Vagina (tissue), 2 donors: ENCODE results near the gene KCTD11. TPM values are rescaled to one million over a fixed set of nuclear protein-coding genes. Genes with fewer than 3 reads are reported as not detected.

Source experiments
- DNase-seq, 2 donors: peaks; one replicate each; pipeline ENCODE4 v3.0.0-alpha.2; 2017; ENCODE audit errors: extremely low spot score in 2 of 2
- H3K27ac ChIP-seq: fragments of 200-600 bp; sonication (generic); one replicate; pipeline ENCODE4 v1.5.1; 2019
- H3K27me3 ChIP-seq: fragments of 200-600 bp; sonication (generic); one replicate; pipeline ENCODE4 v1.5.1; 2019
- H3K36me3 ChIP-seq, 2 donors: fragments of 200-600 bp; sonication (generic); one replicate each; pipeline ENCODE4 v1.5.1; 2017 to 2019
- H3K4me1 ChIP-seq: fragments of 200-600 bp; sonication (generic); one replicate; pipeline ENCODE4 v1.5.1; 2019
- H3K4me3 ChIP-seq, 2 donors: fragments of 200-600 bp; sonication (generic); 1 replicate in 1 of 2; 2 replicates in 1 of 2; pipeline ENCODE4 v1.5.1; 2016 to 2019
- H3K9me3 ChIP-seq: fragments of 200-600 bp; sonication (generic); one replicate; pipeline ENCODE4 v1.5.1; 2019
- POLR2A ChIP-seq, 2 donors: fragments of 450-650 bp; IDR thresholded peaks; one replicate each; pipeline ENCODE4 v1.6.1; 2017; ENCODE audit warnings: antibody characterized with exemption in 2 of 2, mild to moderate bottlenecking in 2 of 2, moderate library complexity in 2 of 2
- POLR2AphosphoS5 ChIP-seq, 2 donors: sonication (generic); formaldehyde crosslinking; IDR thresholded peaks; one replicate each; pipeline ENCODE4 v1.9.0; 2017; ENCODE audit warnings: antibody characterized with exemption in 2 of 2, mild to moderate bottlenecking in 2 of 2, low read depth in 1 of 2; ENCODE audit not compliant: insufficient read depth in 1 of 2
- intact Hi-C: fragments of 100-400 bp; cut with DNase I; formaldehyde crosslinking; loops from one replicate; pipeline ENCODE4 v1.15.1; 2023
- total RNA-seq: library from RNA; depleted of rRNA; stranded (reverse); fragments of >200 nt; gene quantifications from one replicate; pipeline ENCODE4 v1.2.3, GENCODE V29; 2016
- TF ChIP-seq, protein P1 (sequence below), 3 experiments: fragments of 450-650 bp in 2 of 3; fragments of 200-600 bp in 1 of 3; sonication (generic) in 1 of 3; IDR thresholded peaks; one replicate each; pipeline ENCODE4 v1.5.1; 2017 to 2019; ENCODE audit warnings: antibody characterized with exemption in 3 of 3, mild to moderate bottlenecking in 2 of 3, moderate library complexity in 2 of 3

KCTD11 gene
- total RNA-seq, 1 donor from 2014 or later: 12.5 TPM

GRCh38 chr17:7327501-7327900 lies 24.5 kb upstream of the KCTD11 start:
- no peak overlapping the region for H3K27ac ChIP-seq
- H3K36me3 ChIP-seq: peaks cover 0 to 29% of the 10 kb centered on the region in 2 donors
- H3K27me3 ChIP-seq: no peaks in the 10 kb centered on the region
- H3K4me1 ChIP-seq: peaks cover 22% of the 10 kb centered on the region
- no peak for TF ChIP-seq POLR2AphosphoS5 (IDR thresholded peaks at IDR 0.05; ENCODE audit: insufficient read depth in 1 of 2, low read depth in 1 of 2)
- TF ChIP-seq, protein P1, sequence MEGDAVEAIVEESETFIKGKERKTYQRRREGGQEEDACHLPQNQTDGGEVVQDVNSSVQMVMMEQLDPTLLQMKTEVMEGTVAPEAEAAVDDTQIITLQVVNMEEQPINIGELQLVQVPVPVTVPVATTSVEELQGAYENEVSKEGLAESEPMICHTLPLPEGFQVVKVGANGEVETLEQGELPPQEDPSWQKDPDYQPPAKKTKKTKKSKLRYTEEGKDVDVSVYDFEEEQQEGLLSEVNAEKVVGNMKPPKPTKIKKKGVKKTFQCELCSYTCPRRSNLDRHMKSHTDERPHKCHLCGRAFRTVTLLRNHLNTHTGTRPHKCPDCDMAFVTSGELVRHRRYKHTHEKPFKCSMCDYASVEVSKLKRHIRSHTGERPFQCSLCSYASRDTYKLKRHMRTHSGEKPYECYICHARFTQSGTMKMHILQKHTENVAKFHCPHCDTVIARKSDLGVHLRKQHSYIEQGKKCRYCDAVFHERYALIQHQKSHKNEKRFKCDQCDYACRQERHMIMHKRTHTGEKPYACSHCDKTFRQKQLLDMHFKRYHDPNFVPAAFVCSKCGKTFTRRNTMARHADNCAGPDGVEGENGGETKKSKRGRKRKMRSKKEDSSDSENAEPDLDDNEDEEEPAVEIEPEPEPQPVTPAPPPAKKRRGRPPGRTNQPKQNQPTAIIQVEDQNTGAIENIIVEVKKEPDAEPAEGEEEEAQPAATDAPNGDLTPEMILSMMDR (IDR thresholded peaks at IDR 0.05): no peak
- no peak for TF ChIP-seq POLR2A (IDR thresholded peaks at IDR 0.05)
- intact Hi-C loops: no loop called here
- DNase-seq: no peak
- H3K9me3 ChIP-seq: no peaks in the 10 kb centered on the region
- no peak overlapping the region for H3K4me3 ChIP-seq

DNA sequence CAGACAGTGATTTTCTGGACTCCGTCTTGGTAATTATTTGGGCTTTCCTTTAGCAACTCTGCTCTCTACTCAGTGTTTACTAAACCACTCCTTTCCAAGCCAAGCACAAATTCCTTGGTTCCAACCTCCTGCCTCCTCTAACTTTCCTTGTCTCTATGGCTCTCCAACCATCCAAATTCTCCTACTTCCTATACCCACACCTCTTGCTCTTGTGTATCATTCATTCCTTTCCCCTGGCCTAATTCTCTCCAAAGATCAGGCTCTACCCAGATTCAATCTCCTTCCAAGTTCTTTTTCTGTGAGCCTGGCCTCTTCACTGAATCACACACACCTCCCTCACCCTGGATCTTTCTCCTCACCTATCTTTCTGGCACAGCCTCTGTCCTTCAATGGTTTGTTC lies 24.0 kb upstream of the KCTD11 start:
- no peaks in the 10 kb centered on the region for H3K9me3 ChIP-seq
- peaks cover 0 to 24% of the 10 kb centered on the region in 2 donors for H3K36me3 ChIP-seq
- no peak overlapping the region for H3K27ac ChIP-seq
- no peak for DNase-seq
- TF ChIP-seq, protein P1 (IDR thresholded peaks at IDR 0.05): no peak
- TF ChIP-seq POLR2AphosphoS5 (IDR thresholded peaks at IDR 0.05; ENCODE audit: insufficient read depth in 1 of 2, low read depth in 1 of 2) (no peak), POLR2A (IDR thresholded peaks at IDR 0.05) (no peak)
- intact Hi-C loops: no loop called here
- no peak overlapping the region for H3K4me3 ChIP-seq
- no peaks in the 10 kb centered on the region for H3K27me3 ChIP-seq
- peaks cover 22% of the 10 kb centered on the region for H3K4me1 ChIP-seq

DNA sequence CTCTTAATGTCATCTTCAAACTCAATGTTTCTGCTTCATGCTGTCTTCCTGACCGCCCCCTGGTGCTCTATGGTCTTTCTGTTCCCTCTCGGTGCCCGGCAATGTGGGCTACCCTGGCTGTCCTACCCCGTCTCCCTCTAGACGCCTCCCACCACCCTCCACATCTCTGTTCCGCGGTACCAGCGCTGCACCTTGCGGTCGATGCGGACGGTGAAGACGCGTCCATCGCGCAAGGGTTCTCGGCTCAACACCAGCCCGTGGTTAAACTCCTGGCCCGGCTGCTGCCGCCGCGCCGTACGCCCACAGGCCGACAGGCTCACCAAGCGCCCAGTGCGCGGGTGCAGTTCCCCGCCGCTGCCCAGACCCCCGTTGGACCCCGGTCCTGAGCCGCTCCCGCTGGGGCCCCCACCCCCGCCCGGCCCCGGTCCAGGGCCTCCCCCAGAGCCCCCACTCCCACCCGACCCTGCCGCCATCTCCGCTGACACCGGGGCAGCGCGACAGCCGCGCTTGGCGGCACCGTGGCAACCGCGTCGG lies 23.1 kb upstream of the KCTD11 start, which contains the start of gene NEURL4:
Gene NEURL4 (minus strand): TSS at position 496 of the 534 bp plus-strand sequence. CDS start 23 bp downstream, at position 473.
- no peaks in the 10 kb centered on the region for H3K27me3 ChIP-seq
- intact Hi-C loops: no loop called here
- peaks cover 0 to 15% of the 10 kb centered on the region in 2 donors for H3K36me3 ChIP-seq

GRCh38 chr17:7329374-7329996 lies 22.5 kb upstream of the KCTD11 start:
- DNase-seq: peak in 1 of 2 donors; percentile 99

More for the DNA sequence above, 23.1 kb upstream of the KCTD11 start, which contains the start of gene NEURL4:
- TF ChIP-seq, protein P1 (IDR thresholded peaks at IDR 0.05): no peak
- no peak for TF ChIP-seq POLR2AphosphoS5 (IDR thresholded peaks at IDR 0.05; ENCODE audit: insufficient read depth in 1 of 2, low read depth in 1 of 2)
- TF ChIP-seq POLR2A (IDR thresholded peaks at IDR 0.05): no peak
- H3K4me3 ChIP-seq: peak within 1 kb of the TSS; percentile 70 to 99
- no peaks in the 10 kb centered on the region for H3K9me3 ChIP-seq
- peaks cover 22% of the 10 kb centered on the region for H3K4me1 ChIP-seq
- no peak for DNase-seq
- peak within 1 kb of the TSS; percentile 82 for H3K27ac ChIP-seq

More at GRCh38 chr17:7329374-7329996, 22.5 kb upstream of the KCTD11 start:
- Histone ChIP-seq H3K27me3 (no peaks in the 10 kb centered on the region), H3K36me3 (peaks cover 0 to 12% of the 10 kb centered on the region in 2 donors), H3K4me1 (peaks cover 22% of the 10 kb centered on the region), H3K4me3 (peak overlapping the region; percentile 70 to 99), H3K9me3 (no peaks in the 10 kb centered on the region), H3K27ac (peak overlapping the region; percentile 82)
- intact Hi-C loops: no loop called here
- TF ChIP-seq POLR2A (IDR thresholded peaks at IDR 0.05): peak in 1 of 2 donors; percentile 83
- peak; percentile 95 to 98 for TF ChIP-seq POLR2AphosphoS5 (IDR thresholded peaks at IDR 0.05; ENCODE audit: insufficient read depth in 1 of 2, low read depth in 1 of 2)
- TF ChIP-seq, protein P1 (IDR thresholded peaks at IDR 0.05): no peak
